ENCODE results near the gene ICAM1. TPM values are rescaled to one million over a fixed set of nuclear protein-coding genes. Genes with fewer than 3 reads are reported as not detected.

The ICAM1 gene
- total and polyA plus RNA-seq, 10 of the 15 experiments (the other 5 are each of a cell fraction or from before 2014, with no cell fraction given) = 7.6 to 115 (median 60.2) TPM

GRCh38 chr19:10332965-10333757, 62.2 kb downstream of the ICAM1 start, which contains the start of gene RAVER1 (continued):
- TF ChIP-seq FOS (IDR thresholded peaks at IDR 0.05; ENCODE audit: borderline replicate concordance, extremely low read depth, insufficient read length) (no peak), CREM (IDR thresholded peaks at IDR 0.05; ENCODE audit: low read depth) (peak; percentile 9; the same call in 1 of the 2 replicates), STAT3 (IDR thresholded peaks at IDR 0.05; ENCODE audit: low read depth, low read length) (no peak), EP300 (IDR thresholded peaks at IDR 0.05; ENCODE audit: borderline replicate concordance in 1 of 2, control insufficient read depth in 1 of 2, low read depth in 2 of 2, low read length in 2 of 2) (peak; percentile 10 to 28; a peak in 1 of 4 replicates), MAX (IDR thresholded peaks at IDR 0.05; ENCODE audit: low read depth, low read length) (peak; percentile 62; the same call in 1 of the 2 replicates), SMC3 (IDR thresholded peaks at IDR 0.05; ENCODE audit: borderline replicate concordance, low read length) (0 out of 2 replicates have a peak, but pooled peaks have one; percentile 2), HSF1 (IDR thresholded peaks at IDR 0.05; ENCODE audit: low read depth, low read length) (no peak), SRF (IDR thresholded peaks at IDR 0.05; ENCODE audit: low read depth in 2 of 2, low read length in 2 of 2) (0 out of 4 replicates have a peak, but pooled peaks of 1 of the 2 experiments have one; percentile 6), KAT2A (conservative IDR thresholded peaks at IDR 0.05; ENCODE audit: control insufficient read depth, low read depth, low read length) (no peak), SMARCA5 (IDR thresholded peaks at IDR 0.05) (no peak), ATF7 (IDR thresholded peaks at IDR 0.05; ENCODE audit: low read depth) (peak; percentile 99), TCF12 (IDR thresholded peaks at IDR 0.05; ENCODE audit: low read depth, low read length) (no peak), CREB1 (IDR thresholded peaks at IDR 0.05; ENCODE audit: low read depth) (peak; percentile 63; the same call in 1 of the 2 replicates), NFIC (IDR thresholded peaks at IDR 0.05; ENCODE audit: low read depth, low read length) (no peak), NRF1 (conservative IDR thresholded peaks at IDR 0.05; ENCODE audit: low read depth, low read length) (peak; percentile 75)
- TF ChIP-seq, protein P1, sequence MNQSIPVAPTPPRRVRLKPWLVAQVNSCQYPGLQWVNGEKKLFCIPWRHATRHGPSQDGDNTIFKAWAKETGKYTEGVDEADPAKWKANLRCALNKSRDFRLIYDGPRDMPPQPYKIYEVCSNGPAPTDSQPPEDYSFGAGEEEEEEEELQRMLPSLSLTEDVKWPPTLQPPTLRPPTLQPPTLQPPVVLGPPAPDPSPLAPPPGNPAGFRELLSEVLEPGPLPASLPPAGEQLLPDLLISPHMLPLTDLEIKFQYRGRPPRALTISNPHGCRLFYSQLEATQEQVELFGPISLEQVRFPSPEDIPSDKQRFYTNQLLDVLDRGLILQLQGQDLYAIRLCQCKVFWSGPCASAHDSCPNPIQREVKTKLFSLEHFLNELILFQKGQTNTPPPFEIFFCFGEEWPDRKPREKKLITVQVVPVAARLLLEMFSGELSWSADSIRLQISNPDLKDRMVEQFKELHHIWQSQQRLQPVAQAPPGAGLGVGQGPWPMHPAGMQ (IDR thresholded peaks at IDR 0.05; ENCODE audit: borderline replicate concordance) = no peak
- TF ChIP-seq, protein P2, sequence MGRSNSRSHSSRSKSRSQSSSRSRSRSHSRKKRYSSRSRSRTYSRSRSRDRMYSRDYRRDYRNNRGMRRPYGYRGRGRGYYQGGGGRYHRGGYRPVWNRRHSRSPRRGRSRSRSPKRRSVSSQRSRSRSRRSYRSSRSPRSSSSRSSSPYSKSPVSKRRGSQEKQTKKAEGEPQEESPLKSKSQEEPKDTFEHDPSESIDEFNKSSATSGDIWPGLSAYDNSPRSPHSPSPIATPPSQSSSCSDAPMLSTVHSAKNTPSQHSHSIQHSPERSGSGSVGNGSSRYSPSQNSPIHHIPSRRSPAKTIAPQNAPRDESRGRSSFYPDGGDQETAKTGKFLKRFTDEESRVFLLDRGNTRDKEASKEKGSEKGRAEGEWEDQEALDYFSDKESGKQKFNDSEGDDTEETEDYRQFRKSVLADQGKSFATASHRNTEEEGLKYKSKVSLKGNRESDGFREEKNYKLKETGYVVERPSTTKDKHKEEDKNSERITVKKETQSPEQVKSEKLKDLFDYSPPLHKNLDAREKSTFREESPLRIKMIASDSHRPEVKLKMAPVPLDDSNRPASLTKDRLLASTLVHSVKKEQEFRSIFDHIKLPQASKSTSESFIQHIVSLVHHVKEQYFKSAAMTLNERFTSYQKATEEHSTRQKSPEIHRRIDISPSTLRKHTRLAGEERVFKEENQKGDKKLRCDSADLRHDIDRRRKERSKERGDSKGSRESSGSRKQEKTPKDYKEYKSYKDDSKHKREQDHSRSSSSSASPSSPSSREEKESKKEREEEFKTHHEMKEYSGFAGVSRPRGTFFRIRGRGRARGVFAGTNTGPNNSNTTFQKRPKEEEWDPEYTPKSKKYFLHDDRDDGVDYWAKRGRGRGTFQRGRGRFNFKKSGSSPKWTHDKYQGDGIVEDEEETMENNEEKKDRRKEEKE (IDR thresholded peaks at IDR 0.05) = peak; percentile 89
- TF ChIP-seq, protein P3, sequence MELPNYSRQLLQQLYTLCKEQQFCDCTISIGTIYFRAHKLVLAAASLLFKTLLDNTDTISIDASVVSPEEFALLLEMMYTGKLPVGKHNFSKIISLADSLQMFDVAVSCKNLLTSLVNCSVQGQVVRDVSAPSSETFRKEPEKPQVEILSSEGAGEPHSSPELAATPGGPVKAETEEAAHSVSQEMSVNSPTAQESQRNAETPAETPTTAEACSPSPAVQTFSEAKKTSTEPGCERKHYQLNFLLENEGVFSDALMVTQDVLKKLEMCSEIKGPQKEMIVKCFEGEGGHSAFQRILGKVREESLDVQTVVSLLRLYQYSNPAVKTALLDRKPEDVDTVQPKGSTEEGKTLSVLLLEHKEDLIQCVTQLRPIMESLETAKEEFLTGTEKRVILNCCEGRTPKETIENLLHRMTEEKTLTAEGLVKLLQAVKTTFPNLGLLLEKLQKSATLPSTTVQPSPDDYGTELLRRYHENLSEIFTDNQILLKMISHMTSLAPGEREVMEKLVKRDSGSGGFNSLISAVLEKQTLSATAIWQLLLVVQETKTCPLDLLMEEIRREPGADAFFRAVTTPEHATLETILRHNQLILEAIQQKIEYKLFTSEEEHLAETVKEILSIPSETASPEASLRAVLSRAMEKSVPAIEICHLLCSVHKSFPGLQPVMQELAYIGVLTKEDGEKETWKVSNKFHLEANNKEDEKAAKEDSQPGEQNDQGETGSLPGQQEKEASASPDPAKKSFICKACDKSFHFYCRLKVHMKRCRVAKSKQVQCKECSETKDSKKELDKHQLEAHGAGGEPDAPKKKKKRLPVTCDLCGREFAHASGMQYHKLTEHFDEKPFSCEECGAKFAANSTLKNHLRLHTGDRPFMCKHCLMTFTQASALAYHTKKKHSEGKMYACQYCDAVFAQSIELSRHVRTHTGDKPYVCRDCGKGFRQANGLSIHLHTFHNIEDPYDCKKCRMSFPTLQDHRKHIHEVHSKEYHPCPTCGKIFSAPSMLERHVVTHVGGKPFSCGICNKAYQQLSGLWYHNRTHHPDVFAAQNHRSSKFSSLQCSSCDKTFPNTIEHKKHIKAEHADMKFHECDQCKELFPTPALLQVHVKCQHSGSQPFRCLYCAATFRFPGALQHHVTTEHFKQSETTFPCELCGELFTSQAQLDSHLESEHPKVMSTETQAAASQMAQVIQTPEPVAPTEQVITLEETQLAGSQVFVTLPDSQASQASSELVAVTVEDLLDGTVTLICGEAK (IDR thresholded peaks at IDR 0.05; ENCODE audit: borderline replicate concordance) = peak; percentile 51; the same call in 1 of the 2 replicates

All from GM12878 (cell line).